ENCODE results near the gene AADACL4. TPM values are rescaled to one million over a fixed set of nuclear protein-coding genes. Genes with fewer than 3 reads are reported as not detected.

AADACL4 gene
- under 1 TPM in 2 of 7 donors, not detected in 5; 0.23 to 0.32 TPM for total RNA-seq
- polyA plus RNA-seq = under 1 TPM in 2 of 3 donors, not detected in 1; 0.04 to 0.29 TPM
- long read RNA-seq, donor 1 = 0 reads
- long read RNA-seq, donor 2 = 0 reads

DNA sequence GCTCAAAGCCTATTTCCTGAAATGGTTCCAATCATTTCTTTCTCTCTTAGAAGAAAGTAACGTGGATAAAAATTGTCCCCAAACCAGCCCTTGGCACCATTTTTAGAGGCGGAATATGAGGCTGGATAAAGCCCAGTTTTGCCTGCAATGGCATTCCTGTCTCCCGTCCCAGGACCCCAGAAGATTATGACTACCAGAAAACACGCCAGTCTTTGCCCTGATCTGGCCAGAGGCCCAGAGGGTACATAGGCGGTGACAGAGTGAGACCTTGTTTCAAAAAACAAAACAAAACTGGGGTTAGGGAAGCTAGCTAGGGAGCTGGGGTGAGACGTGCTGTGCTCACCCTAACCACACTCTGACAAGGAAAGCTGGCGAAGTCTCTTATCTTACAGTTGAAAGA is at the start of gene AADACL4:
AADACL4 (plus strand) TSS at position 301 of the 400 bp plus-strand sequence. CDS start 462 bp downstream, outside the sequence.
- Histone ChIP-seq H3K27ac (no peak within 1 kb of the TSS), H3K27me3 (replicated peaks in 1 of 7) (no peaks in the 10 kb centered on the region), H3K9me3 (peaks cover 3 to 35% (median 29%) of the 10 kb centered on the region in 8 donors), H3K36me3 (no peaks in the 10 kb centered on the region), H3K4me3 (no peak within 1 kb of the TSS), H3K4me1 (no peaks in the 10 kb centered on the region)
- intact Hi-C loops (cut with DNase I; ENCODE audit: low total_unique reads) = no loop called here
- 86 to 90% (median 88%) methylated on average over 7 of the region's 7 CpGs for WGBS, 5 donors
- TF ChIP-seq POLR2AphosphoS5 (IDR thresholded peaks at IDR 0.05) = no peak
- TF ChIP-seq, protein P1, sequence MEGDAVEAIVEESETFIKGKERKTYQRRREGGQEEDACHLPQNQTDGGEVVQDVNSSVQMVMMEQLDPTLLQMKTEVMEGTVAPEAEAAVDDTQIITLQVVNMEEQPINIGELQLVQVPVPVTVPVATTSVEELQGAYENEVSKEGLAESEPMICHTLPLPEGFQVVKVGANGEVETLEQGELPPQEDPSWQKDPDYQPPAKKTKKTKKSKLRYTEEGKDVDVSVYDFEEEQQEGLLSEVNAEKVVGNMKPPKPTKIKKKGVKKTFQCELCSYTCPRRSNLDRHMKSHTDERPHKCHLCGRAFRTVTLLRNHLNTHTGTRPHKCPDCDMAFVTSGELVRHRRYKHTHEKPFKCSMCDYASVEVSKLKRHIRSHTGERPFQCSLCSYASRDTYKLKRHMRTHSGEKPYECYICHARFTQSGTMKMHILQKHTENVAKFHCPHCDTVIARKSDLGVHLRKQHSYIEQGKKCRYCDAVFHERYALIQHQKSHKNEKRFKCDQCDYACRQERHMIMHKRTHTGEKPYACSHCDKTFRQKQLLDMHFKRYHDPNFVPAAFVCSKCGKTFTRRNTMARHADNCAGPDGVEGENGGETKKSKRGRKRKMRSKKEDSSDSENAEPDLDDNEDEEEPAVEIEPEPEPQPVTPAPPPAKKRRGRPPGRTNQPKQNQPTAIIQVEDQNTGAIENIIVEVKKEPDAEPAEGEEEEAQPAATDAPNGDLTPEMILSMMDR (IDR thresholded peaks at IDR 0.05 in 8 of 11, conservative IDR thresholded peaks at IDR 0.05 in 3 of 11) = no peak
- TF ChIP-seq POLR2A (IDR thresholded peaks at IDR 0.05) = no peak
- no peak for DNase-seq

GRCh38 chr1:12594490-12594889 is 49.4 kb upstream of the AADACL4 start:
- Histone ChIP-seq H3K36me3 (no peaks in the 10 kb centered on the region), H3K27me3 (replicated peaks in 1 of 7) (peaks cover 0 to 20% (median 0%) of the 10 kb centered on the region in 7 donors), H3K4me1 (peaks cover 21 to 94% (median 52%) of the 10 kb centered on the region in 6 donors), H3K4me3 (peak overlapping the region in 2 of 8 donors; percentile 35 to 62), H3K9me3 (no peaks in the 10 kb centered on the region), H3K27ac (no peak overlapping the region)
- 86 to 96% (median 90%) methylated on average over 6 of the region's 6 CpGs for WGBS, 5 donors
- TF ChIP-seq POLR2AphosphoS5 (IDR thresholded peaks at IDR 0.05) (no peak), POLR2A (IDR thresholded peaks at IDR 0.05) (no peak)
- TF ChIP-seq, protein P1 (IDR thresholded peaks at IDR 0.05 in 8 of 11, conservative IDR thresholded peaks at IDR 0.05 in 3 of 11) = no peak
- intact Hi-C loops (cut with DNase I; ENCODE audit: low total_unique reads) = loop anchor here (10.0 kb wide), 1 partner anchor 70 kb away; no protein-coding TSS in a partner anchor
- no peak for DNase-seq

GRCh38 chr1:12594966-12595756 is 48.7 kb upstream of the AADACL4 start:
- H3K27me3 ChIP-seq (replicated peaks in 1 of 7) = peaks cover 0 to 20% (median 0%) of the 10 kb centered on the region in 7 donors
- peak; percentile 85 for DNase-seq
- no peaks in the 10 kb centered on the region for H3K9me3 ChIP-seq
- peak overlapping the region in 4 of 8 donors; percentile 28 to 70 (median 66) for H3K27ac ChIP-seq
- H3K4me3 ChIP-seq = peak overlapping the region in 7 of 8 donors; percentile 1 to 62 (median 26)
- intact Hi-C loops (cut with DNase I; ENCODE audit: low total_unique reads) = loop anchor here (10.0 kb wide), 1 partner anchor 70 kb away; no protein-coding TSS in a partner anchor
- 7 to 14% (median 13%) methylated on average over 38 to 47 of the region's 47 CpGs for WGBS, 5 donors
- no peaks in the 10 kb centered on the region for H3K36me3 ChIP-seq
- H3K4me1 ChIP-seq = peaks cover 27 to 97% (median 56%) of the 10 kb centered on the region in 6 donors
- TF ChIP-seq, protein P1 (IDR thresholded peaks at IDR 0.05 in 8 of 11, conservative IDR thresholded peaks at IDR 0.05 in 3 of 11) = no peak
- peak; percentile 38 to 73 (median 43) for TF ChIP-seq POLR2AphosphoS5 (IDR thresholded peaks at IDR 0.05)
- TF ChIP-seq POLR2A (IDR thresholded peaks at IDR 0.05) = no peak

GRCh38 chr1:12595757-12596006 is 48.2 kb upstream of the AADACL4 start:
- no peak for TF ChIP-seq POLR2AphosphoS5 (IDR thresholded peaks at IDR 0.05)
- TF ChIP-seq POLR2A (IDR thresholded peaks at IDR 0.05) = no peak
- TF ChIP-seq, protein P1 (IDR thresholded peaks at IDR 0.05 in 8 of 11, conservative IDR thresholded peaks at IDR 0.05 in 3 of 11) = no peak
- no peaks in the 10 kb centered on the region for H3K9me3 ChIP-seq
- intact Hi-C loops (cut with DNase I; ENCODE audit: low total_unique reads) = loop anchor here (10.0 kb wide), 1 partner anchor 71 kb away; no protein-coding TSS in a partner anchor
- peaks cover 28 to 97% (median 56%) of the 10 kb centered on the region in 6 donors for H3K4me1 ChIP-seq
- peak overlapping the region in 6 of 8 donors; percentile 9 to 62 (median 28) for H3K4me3 ChIP-seq
- peak overlapping the region in 6 of 8 donors; percentile 28 to 70 (median 64) for H3K27ac ChIP-seq
- WGBS, 5 donors = 2 to 18% (median 5%) methylated on average over 10 to 18 of the region's 18 CpGs
- peaks cover 0 to 20% (median 0%) of the 10 kb centered on the region in 7 donors for H3K27me3 ChIP-seq (replicated peaks in 1 of 7)
- H3K36me3 ChIP-seq = no peaks in the 10 kb centered on the region
- no peak for DNase-seq

Data from spleen (tissue), 13 donors.